Jurkat, Clone E6-1 (cell line): ENCODE measurements around the gene NYAP1.
"Not testable (repeated sequence)": the region's sequence is repeated elsewhere in the genome, so short reads cannot be mapped to it uniquely, and the experiment has no call there.

Experiments used
- DNase-seq: peaks from one replicate; pipeline ENCODE4 v3.0.0-alpha.2; 2011; ENCODE audit warnings: low read depth, low spot score
- H3K4me3 ChIP-seq: 2 replicates; pipeline ENCODE4 v1.5.1; 2011; ENCODE audit warnings: mild to moderate bottlenecking, low read length, control low read depth, moderate library complexity

The NYAP1 gene

DNA sequence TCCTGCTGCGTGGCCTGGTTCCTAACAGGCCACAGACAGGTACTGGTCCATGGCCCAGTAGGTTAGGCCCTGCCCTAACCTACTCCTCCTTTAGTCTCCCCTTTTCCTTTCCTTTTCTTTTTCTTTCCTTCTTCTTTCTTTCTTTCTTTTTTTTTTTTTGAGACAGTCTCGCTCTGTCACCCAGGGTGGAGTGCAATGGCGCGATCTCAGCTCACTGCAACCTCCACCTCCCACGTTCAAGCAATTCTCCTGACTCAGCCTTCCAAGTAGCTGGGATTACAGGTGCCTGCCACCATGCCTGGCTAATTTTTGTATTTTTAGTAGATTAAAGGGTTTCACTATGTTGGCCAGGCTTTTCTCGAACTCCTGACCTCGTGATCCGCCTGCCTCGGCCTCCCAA, 52.3 kb downstream of the NYAP1 start:
- not testable (repeated sequence) for DNase-seq, H3K4me3 ChIP-seq

DNA sequence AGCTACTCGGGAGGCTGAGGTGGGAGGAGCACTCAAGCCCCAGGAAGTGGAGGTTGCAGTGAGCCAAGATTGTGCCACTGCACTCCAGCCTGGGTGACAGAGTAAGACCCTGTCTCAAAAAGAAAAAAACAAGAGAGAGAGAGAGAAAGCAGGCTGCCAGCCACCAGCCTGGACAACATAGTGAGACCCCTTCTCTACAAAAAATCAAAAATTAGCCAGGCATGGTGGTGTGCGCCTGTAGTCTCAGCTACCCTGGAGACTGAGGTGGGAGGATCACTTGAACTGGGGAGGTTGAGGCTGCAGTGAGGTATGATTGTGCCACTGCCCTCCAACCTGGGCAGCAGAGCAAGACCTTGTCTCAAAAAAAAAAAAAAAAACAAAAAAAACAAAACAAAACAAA, 53.0 kb downstream of the NYAP1 start:
- not testable (repeated sequence) for DNase-seq, H3K4me3 ChIP-seq

DNA sequence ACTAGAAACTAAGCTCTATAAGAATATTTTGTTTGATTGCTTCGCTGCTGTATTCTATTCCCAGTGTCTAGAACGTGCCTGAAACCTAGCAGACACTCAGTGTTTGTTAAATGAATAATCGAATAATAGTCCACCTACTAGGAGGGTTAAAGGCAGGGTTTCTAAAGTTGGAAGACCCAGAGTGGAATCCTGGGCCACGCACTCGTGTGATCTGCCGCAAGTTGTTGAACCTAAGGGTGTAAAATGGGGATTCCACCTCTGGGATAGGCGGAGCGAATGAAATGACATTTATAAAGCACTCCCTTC, 54.6 kb downstream of the NYAP1 start:
- peak overlapping the region; percentile 62 for H3K4me3 ChIP-seq
- no peak for DNase-seq

DNA sequence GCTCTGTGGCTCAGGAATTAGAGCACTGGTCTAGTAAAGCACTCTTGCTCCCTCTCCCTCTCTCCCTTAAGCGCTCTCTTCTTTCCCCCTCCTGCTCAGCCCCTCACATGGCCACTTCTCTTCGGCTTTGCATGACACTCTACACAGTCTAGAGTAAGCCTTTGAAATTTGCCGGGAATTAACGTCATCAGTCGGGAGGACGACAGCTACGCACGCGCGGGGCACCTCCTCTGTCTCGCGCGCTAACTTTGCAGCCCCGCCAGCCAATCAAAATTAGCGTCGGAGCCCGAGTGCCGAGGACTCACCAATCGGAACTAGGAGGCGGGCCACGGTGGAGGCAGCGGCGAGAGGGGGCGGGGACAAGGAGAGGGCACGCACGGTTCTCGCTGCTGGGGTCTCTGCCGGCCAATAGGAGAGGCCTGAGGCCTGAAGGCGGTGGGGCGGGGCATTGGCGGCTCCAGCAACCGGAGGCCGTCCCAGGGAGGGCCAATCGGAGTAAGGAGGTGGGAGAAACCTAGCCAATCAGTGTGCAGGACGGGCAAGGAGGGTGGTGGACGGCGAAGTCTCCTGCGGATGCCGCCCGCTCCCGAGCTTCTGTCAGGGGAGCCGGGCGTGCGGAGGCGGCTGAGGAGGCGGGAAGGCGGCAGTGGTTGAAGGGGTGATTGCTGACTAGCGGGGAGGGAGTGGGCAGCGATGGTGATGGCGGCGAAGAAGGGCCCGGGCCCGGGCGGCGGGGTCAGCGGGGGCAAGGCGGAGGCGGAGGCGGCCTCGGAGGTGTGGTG, 55.1 kb downstream of the NYAP1 start, which contains the start of gene AGFG2:
Gene AGFG2, plus strand, starts transcription at position 550 of the 782 bp plus-strand sequence. Its CDS starts 144 bp downstream, at position 694.
- peak; percentile 99 for DNase-seq
- peak within 1 kb of the TSS; percentile 64 for H3K4me3 ChIP-seq

DNA sequence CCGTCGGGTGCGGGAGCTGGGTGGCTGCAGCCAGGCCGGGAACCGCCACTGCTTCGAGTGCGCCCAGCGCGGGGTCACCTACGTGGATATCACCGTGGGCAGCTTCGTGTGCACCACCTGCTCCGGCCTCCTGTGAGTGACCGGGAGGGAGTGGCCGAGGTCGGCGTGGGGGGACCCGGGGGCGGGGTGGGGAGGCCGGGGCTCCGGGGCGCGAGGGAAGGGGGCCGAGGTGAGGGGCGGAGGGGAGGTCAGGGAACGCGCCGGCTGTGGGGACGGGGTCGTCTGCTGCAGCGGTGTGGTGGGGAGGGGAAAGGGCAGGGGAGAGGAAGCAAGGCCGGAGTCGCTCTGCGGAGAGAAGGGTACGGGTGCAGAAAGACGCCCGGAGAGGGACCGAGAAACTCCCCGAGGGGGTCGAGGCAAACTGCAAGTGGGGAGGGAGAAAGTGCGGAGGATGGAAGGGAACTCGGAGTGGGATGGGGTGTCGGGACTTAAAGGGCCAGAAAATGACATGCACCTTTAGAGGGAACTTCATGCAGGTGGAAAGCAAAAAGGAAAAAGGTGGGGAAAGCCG, 55.8 kb downstream of the NYAP1 start:
- no peak for DNase-seq
- peak overlapping the region; percentile 64 for H3K4me3 ChIP-seq

DNA sequence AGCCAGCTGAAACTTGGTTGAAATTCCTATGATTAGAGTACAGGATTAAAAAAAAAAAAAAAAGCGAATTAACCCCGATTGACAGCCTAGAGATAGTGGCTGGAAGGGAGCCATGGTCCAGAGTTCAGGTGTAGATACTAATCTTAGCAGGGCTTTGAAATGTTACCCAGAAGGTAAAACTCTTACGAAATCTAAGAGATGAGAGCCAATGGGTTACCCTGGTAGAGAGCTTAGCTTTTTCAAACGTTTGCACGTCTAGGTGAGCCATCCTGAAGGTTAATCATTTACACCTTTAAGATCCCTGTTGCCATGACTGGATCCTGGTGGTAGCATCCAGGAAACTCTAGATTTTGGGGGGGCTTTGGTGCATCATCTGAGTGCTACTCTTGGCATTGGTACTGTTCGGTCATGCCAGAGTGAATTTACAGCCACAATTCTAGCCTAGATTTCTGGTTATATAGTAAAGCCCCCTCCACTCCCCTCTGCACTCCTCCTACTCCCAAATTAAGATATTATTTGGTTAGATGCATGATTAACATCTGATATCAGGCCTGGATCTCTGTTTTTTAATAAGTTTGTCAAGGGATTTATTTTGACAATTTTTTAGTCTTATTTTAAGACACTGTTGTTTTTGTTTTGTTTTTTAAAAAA, 56.5 kb downstream of the NYAP1 start:
- DNase-seq, result no peak
- H3K4me3 ChIP-seq, result peak overlapping the region; percentile 64

DNA sequence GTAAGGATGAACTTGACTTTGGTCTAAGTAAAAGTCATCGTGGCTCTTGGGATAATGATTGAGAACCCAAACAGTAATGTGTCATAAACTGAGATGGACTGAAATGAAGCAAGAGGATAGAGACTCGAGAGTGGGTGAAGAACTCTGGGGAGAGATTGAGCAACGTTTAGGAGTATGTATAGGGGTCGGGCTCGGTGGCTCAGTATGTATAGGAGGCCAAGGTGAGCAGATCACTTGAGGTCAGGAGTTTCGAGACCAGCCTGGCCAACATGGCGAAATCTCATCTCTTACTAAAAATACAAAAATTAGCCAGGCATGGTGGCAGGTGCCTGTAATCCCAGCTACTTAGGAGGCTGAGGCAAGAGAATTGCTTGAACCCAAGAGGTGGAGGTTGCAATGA, 57.6 kb downstream of the NYAP1 start:
- DNase-seq, result not testable (repeated sequence)

DNA sequence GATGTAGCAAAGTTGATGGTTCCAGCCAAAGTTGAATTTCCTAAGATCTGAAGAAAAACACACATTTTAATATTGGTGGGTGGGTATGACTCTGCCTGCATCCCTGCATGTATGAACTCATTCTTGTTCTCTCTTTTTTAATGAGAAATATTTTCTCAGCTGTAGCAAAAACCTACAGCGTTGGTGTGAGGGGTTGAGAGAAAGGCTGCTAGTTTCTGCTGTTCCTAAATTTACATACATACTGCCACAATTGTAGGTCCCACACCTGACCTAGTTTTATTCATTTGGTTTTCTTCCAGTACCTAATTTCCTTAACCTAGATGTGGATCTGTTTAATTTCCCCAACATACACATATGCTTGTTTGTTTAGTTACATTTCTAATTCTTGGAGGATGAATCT, 59.9 kb downstream of the NYAP1 start:
- no peak for DNase-seq
- no peak overlapping the region for H3K4me3 ChIP-seq

More for the DNA sequence above, 57.6 kb downstream of the NYAP1 start:
- not testable (repeated sequence) for H3K4me3 ChIP-seq

DNA sequence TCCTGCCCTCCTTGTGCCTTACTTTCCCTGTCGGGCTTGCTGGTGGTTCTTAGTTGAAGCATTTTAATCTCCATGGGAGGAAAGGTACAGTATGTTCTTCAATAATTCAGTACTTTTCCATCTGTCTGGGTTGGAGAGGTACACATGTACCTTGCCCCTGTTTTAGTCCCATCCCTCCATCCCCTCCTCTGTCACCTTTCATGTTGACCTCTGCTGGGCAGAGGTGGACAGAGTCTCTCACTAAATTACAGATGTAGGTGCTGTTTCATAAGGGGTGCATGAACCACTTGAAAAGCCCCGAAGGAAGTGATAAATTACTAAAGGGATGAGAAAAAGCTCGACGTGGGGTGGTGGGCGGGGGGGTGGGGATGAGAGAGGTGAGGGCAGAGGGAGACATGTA, 60.7 kb downstream of the NYAP1 start:
- DNase-seq, result no peak

More for the DNA sequence above, 60.7 kb downstream of the NYAP1 start:
- H3K4me3 ChIP-seq, result no peak overlapping the region
